PC-3 (cell line): Measurements from ENCODE around the gene CLSTN1. TPM values are rescaled to one million over a fixed set of nuclear protein-coding genes. Genes with fewer than 3 reads are reported as not detected.

ENCODE experiments used
- ATAC-seq: fragments of 200-7000 bp; cut with Tn5 transposase; 2 replicates; pipeline ENCODE4 v1.9.1; 2020; ENCODE audit warnings: mild to moderate bottlenecking, moderate library complexity
- BruUV-seq: library from RNA; stranded (reverse); fragments of 400-500 nt; replicated peaks from 2 replicates; lab custom pipeline; 2021; lab: Mats Ljungman, UMichigan
- CTCF ChIA-PET: fragments of 300-600 bp; sonication (Branson Sonifier 250); formaldehyde crosslinking; loops from one replicate; lab custom pipeline; 2022; ENCODE audit warnings: antibody characterized with exemption; lab: Charles Lee
- POLR2A ChIA-PET: fragments of 300-600 bp; sonication (Branson Sonifier 250); formaldehyde crosslinking; loops from one replicate; lab custom pipeline; 2022; ENCODE audit warnings: antibody characterized with exemption; ENCODE audit not compliant: unreplicated experiment; lab: Charles Lee
- DNase-seq: peaks from one replicate; pipeline ENCODE4 v3.0.0-alpha.2; 2015
- H2AFZ ChIP-seq: fragments of 300-600 bp; sonication (generic); 2 replicates; pipeline ENCODE4 v1.6.0; 2016; ENCODE audit warnings: antibody characterized with exemption, low read length
- H3F3A ChIP-seq: fragments of 300-600 bp; sonication (generic); one replicate; pipeline ENCODE4 v1.6.0; 2017; ENCODE audit warnings: antibody characterized with exemption, low read length, control low read depth, mild to moderate bottlenecking; ENCODE audit not compliant: unreplicated experiment
- H3K27ac ChIP-seq: fragments of 300-600 bp; sonication (generic); 2 replicates; pipeline ENCODE4 v1.5.1; 2016; ENCODE audit warnings: mild to moderate bottlenecking, low read length
- H3K27me3 ChIP-seq: fragments of 300-600 bp; sonication (generic); 2 replicates; pipeline ENCODE4 v1.6.1; 2016; ENCODE audit warnings: low read length, mixed read lengths
- H3K36me3 ChIP-seq: fragments of 300-600 bp; sonication (generic); 2 replicates; pipeline ENCODE4 v1.6.1; 2016; ENCODE audit warnings: low read depth, mixed run types, low read length, mixed read lengths
- H3K4me1 ChIP-seq: fragments of 300-600 bp; sonication (generic); 2 replicates; pipeline ENCODE4 v1.5.1; 2016; ENCODE audit warnings: low read length; ENCODE audit not compliant: insufficient read depth
- H3K4me2 ChIP-seq: fragments of 300-600 bp; sonication (generic); 2 replicates; pipeline ENCODE4 v1.6.0; 2016; ENCODE audit warnings: low read length
- H3K4me3 ChIP-seq: fragments of 300-600 bp; sonication (generic); 2 replicates; pipeline ENCODE4 v1.5.1; 2016; ENCODE audit warnings: mild to moderate bottlenecking, low read length, mixed read lengths
- H3K79me2 ChIP-seq: fragments of 300-600 bp; sonication (generic); 2 replicates; pipeline ENCODE4 v1.6.1; 2017; ENCODE audit warnings: low read length, mixed read lengths
- H3K9ac ChIP-seq: fragments of 300-600 bp; sonication (generic); 2 replicates; pipeline ENCODE4 v1.6.0; 2016; ENCODE audit warnings: mild to moderate bottlenecking, low read length
- H3K9me2 ChIP-seq: fragments of 300-600 bp; sonication (generic); replicated peaks from 2 replicates; pipeline ENCODE4 v1.6.1; 2016; ENCODE audit warnings: mixed run types, low read length, mixed read lengths
- H3K9me3 ChIP-seq: fragments of 300-600 bp; sonication (generic); 2 replicates; pipeline ENCODE4 v1.6.1; 2016; ENCODE audit warnings: low read length, mixed read lengths
- H4K20me1 ChIP-seq: fragments of 300-600 bp; sonication (generic); 2 replicates; pipeline ENCODE4 v1.6.1; 2016; ENCODE audit warnings: low read length, mixed read lengths
- EZH2 ChIP-seq: fragments of 300-600 bp; sonication (generic); IDR thresholded peaks from one replicate; pipeline ENCODE4 v1.6.1; 2017; ENCODE audit warnings: antibody characterized with exemption, mild to moderate bottlenecking, low read length; ENCODE audit not compliant: unreplicated experiment
- EZH2phosphoT487 ChIP-seq: fragments of 300-600 bp; sonication (generic); IDR thresholded peaks from 2 replicates; pipeline ENCODE4 v1.6.1; 2018; ENCODE audit warnings: mild to moderate bottlenecking, antibody characterized with exemption, low read length, borderline replicate concordance
- intact Hi-C: fragments of 100-400 bp; cut with micrococcal nuclease; formaldehyde crosslinking; loops from 2 replicates; pipeline ENCODE4 v1.9.0; 2023
- total RNA-seq: library from RNA; depleted of rRNA; stranded (reverse); fragments of >200 nt; gene quantifications from 2 replicates; pipeline ENCODE4 v1.2.3, GENCODE V29; 2014; rRNA removed
- TF ChIP-seq, protein P1 (sequence below): fragments of 300-600 bp; sonication (generic); conservative IDR thresholded peaks from 2 replicates; pipeline ENCODE4 v1.5.1; 2017; ENCODE audit warnings: antibody characterized with exemption, low read depth, mild to moderate bottlenecking, low read length

Gene CLSTN1
- total RNA-seq, 1 experiment from 2014 or later = 98.3 TPM

- no peak for ATAC-seq
Observed at GRCh38 chr1:9684801-9685200, 139.0 kb downstream of the CLSTN1 start.

DNA sequence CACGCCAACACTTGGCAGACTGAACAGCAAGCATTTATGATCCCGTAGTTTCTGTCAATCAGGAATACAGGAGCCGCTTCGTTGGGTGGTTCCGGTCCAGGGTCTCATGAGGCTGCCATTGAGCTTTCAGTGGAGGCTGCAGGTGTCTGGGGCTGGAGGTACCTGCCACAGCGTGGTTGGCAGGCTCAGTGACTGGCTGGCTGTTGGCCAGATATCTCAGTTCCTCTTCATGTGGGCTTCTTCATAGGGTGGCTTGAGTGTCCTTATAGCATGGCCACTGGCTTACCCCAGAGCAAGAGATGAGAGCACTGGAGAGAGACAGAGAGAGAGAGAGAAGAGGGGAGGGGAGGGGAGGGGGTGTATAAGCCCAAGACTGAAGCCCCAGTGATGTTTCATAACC lies 142.9 kb downstream of the CLSTN1 start:
- Histone ChIP-seq H3K4me2 (no peak overlapping the region), H3K27me3 (no peaks in the 10 kb centered on the region), H3K4me1 (no peaks in the 10 kb centered on the region), H3K27ac (no peak overlapping the region), H3K9me3 (no peaks in the 10 kb centered on the region), H3K9me2 (no peaks in the 10 kb centered on the region), H3K36me3 (no peaks in the 10 kb centered on the region), H2AFZ (no peak overlapping the region), H3K9ac (no peak overlapping the region), H3F3A (no peaks in the 10 kb centered on the region), H4K20me1 (no peaks in the 10 kb centered on the region), H3K79me2 (no peaks in the 10 kb centered on the region), H3K4me3 (no peak overlapping the region)
- BruUV-seq = no TSS peak
- ChIA-PET POLR2A (no interaction called here), CTCF (no interaction called here)
- DNase-seq = no peak
- TF ChIP-seq, protein P1, sequence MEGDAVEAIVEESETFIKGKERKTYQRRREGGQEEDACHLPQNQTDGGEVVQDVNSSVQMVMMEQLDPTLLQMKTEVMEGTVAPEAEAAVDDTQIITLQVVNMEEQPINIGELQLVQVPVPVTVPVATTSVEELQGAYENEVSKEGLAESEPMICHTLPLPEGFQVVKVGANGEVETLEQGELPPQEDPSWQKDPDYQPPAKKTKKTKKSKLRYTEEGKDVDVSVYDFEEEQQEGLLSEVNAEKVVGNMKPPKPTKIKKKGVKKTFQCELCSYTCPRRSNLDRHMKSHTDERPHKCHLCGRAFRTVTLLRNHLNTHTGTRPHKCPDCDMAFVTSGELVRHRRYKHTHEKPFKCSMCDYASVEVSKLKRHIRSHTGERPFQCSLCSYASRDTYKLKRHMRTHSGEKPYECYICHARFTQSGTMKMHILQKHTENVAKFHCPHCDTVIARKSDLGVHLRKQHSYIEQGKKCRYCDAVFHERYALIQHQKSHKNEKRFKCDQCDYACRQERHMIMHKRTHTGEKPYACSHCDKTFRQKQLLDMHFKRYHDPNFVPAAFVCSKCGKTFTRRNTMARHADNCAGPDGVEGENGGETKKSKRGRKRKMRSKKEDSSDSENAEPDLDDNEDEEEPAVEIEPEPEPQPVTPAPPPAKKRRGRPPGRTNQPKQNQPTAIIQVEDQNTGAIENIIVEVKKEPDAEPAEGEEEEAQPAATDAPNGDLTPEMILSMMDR = no peak
- TF ChIP-seq EZH2 (no peak), EZH2phosphoT487 (no peak)
- intact Hi-C loops = no loop called here
- ATAC-seq = no peak

More at GRCh38 chr1:9684801-9685200, 139.0 kb downstream of the CLSTN1 start:
- ChIA-PET POLR2A (no interaction called here), CTCF (no interaction called here)
- Histone ChIP-seq H3K4me1 (peaks cover 11% of the 10 kb centered on the region), H3K79me2 (no peaks in the 10 kb centered on the region), H2AFZ (no peak overlapping the region), H3K9ac (no peak overlapping the region), H3K9me3 (no peaks in the 10 kb centered on the region), H3K27me3 (no peaks in the 10 kb centered on the region), H3K4me2 (no peak overlapping the region), H3K4me3 (no peak overlapping the region), H3K9me2 (no peaks in the 10 kb centered on the region), H3F3A (peaks cover 7% of the 10 kb centered on the region), H4K20me1 (no peaks in the 10 kb centered on the region), H3K36me3 (no peaks in the 10 kb centered on the region), H3K27ac (no peak overlapping the region)
- intact Hi-C loops = loop anchor here (5.0 kb wide), 1 partner anchor 58 kb away; no protein-coding TSS in a partner anchor
- TF ChIP-seq, protein P1 = no peak
- TF ChIP-seq EZH2 (no peak), EZH2phosphoT487 (no peak)
- no TSS peak for BruUV-seq
- no peak for DNase-seq

GRCh38 chr1:9680091-9680490 lies 143.7 kb downstream of the CLSTN1 start:
- Histone ChIP-seq H3K36me3 (no peaks in the 10 kb centered on the region), H3K4me1 (no peaks in the 10 kb centered on the region), H3K27ac (no peak overlapping the region), H3K9me2 (no peaks in the 10 kb centered on the region), H2AFZ (no peak overlapping the region), H3F3A (no peaks in the 10 kb centered on the region), H3K79me2 (no peaks in the 10 kb centered on the region), H3K9ac (no peak overlapping the region), H3K9me3 (no peaks in the 10 kb centered on the region), H3K27me3 (no peaks in the 10 kb centered on the region), H4K20me1 (no peaks in the 10 kb centered on the region), H3K4me3 (no peak overlapping the region), H3K4me2 (no peak overlapping the region)
- TF ChIP-seq EZH2phosphoT487 = no peak
- TF ChIP-seq, protein P1 = no peak
- no peak for TF ChIP-seq EZH2
- ATAC-seq (no peak), DNase-seq (no peak)
- BruUV-seq = no TSS peak
- POLR2A ChIA-PET = no interaction called here
- intact Hi-C loops = no loop called here
- CTCF ChIA-PET = no interaction called here

Other genes starting within 250 kb of the CLSTN1 start
- gene TMEM201, start 235.1 kb downstream of the CLSTN1 start, total RNA-seq = 13.8 and 18.4 TPM in 2 replicates
- 4.5 and 6.0 TPM in 2 replicates for gene PIK3CD, start 172.2 kb downstream of the CLSTN1 start, total RNA-seq
- 78.1 and 102 TPM in 2 replicates for gene CTNNBIP1, start 86.3 kb upstream of the CLSTN1 start, total RNA-seq
- 27.2 and 32.5 TPM in 2 replicates for gene LZIC, start 119.4 kb upstream of the CLSTN1 start, total RNA-seq
- gene NMNAT1, start 119.5 kb upstream of the CLSTN1 start, total RNA-seq = 4.6 and 7.3 TPM in 2 replicates
- gene RBP7, start 173.3 kb upstream of the CLSTN1 start, total RNA-seq = 6.0 and 7.5 TPM in 2 replicates
- 37.9 and 42.1 TPM in 2 replicates for gene UBE4B, start 209.0 kb upstream of the CLSTN1 start, total RNA-seq